ENCODE data around the gene FARS2.
A peak's percentile ranks its signal among the peaks of the same experiment; 100 is the strongest.

FARS2 gene

GRCh38 chr6:5249451-5250122, 11.7 kb upstream of the FARS2 start:
- no peak for DNase-seq

- DNase-seq: no peak
These were observed 10.9 kb upstream of the FARS2 start for GRCh38 chr6:5250451-5250850.

- no peak for DNase-seq
These were observed 10.4 kb upstream of the FARS2 start for GRCh38 chr6:5250911-5251310.

GRCh38 chr6:5256952-5257351, 4.4 kb upstream of the FARS2 start:
- DNase-seq: no peak

GRCh38 chr6:5257400-5257799, 3.9 kb upstream of the FARS2 start:
- DNase-seq: no peak

GRCh38 chr6:5259428-5259827, 1.9 kb upstream of the FARS2 start:
- no peak for DNase-seq

GRCh38 chr6:5260111-5260620, 1.1 kb upstream of the FARS2 start:
- DNase-seq: peak; percentile 50

- DNase-seq: no peak
These were observed 314 bp downstream of the FARS2 start for GRCh38 chr6:5261545-5262109.

- DNase-seq: no peak
These were observed 5.1 kb downstream of the FARS2 start for GRCh38 chr6:5266423-5266822.

GRCh38 chr6:5270093-5270680, 8.9 kb downstream of the FARS2 start:
- DNase-seq: no peak

- DNase-seq: no peak
These were observed 10.6 kb downstream of the FARS2 start for GRCh38 chr6:5271926-5272325.

GRCh38 chr6:5274231-5274630, 12.9 kb downstream of the FARS2 start:
- DNase-seq: no peak

- DNase-seq: no peak
These were observed 14.2 kb downstream of the FARS2 start for GRCh38 chr6:5275497-5275896.

GRCh38 chr6:5276581-5276980, 15.3 kb downstream of the FARS2 start:
- no peak for DNase-seq

- DNase-seq: no peak
These were observed 16.3 kb downstream of the FARS2 start for GRCh38 chr6:5277589-5277988.

GRCh38 chr6:5278047-5278446, 16.7 kb downstream of the FARS2 start:
- DNase-seq: no peak

- DNase-seq: no peak
These were observed 17.3 kb downstream of the FARS2 start for GRCh38 chr6:5278565-5279120.

GRCh38 chr6:5279891-5280338, 18.6 kb downstream of the FARS2 start:
- DNase-seq: no peak

GRCh38 chr6:5280920-5281319, 19.6 kb downstream of the FARS2 start:
- DNase-seq: no peak

- no peak for DNase-seq
These were observed 20.9 kb downstream of the FARS2 start for GRCh38 chr6:5282191-5282623.

- no peak for DNase-seq
These were observed 23.8 kb downstream of the FARS2 start for GRCh38 chr6:5285081-5285480.

GRCh38 chr6:5285526-5285925, 24.2 kb downstream of the FARS2 start:
- DNase-seq: no peak

- DNase-seq: no peak
These were observed 25.5 kb downstream of the FARS2 start for GRCh38 chr6:5286780-5287179.

Measured in NCI-H510A treated with DMSO at 0.1 percent for 48 hours (cell line).